ENCODE results near the gene ACBD5.

GRCh38 chr10:27258838-27259812 is 18.5 kb upstream of the ACBD5 start:
- TF ChIP-seq, protein P1, sequence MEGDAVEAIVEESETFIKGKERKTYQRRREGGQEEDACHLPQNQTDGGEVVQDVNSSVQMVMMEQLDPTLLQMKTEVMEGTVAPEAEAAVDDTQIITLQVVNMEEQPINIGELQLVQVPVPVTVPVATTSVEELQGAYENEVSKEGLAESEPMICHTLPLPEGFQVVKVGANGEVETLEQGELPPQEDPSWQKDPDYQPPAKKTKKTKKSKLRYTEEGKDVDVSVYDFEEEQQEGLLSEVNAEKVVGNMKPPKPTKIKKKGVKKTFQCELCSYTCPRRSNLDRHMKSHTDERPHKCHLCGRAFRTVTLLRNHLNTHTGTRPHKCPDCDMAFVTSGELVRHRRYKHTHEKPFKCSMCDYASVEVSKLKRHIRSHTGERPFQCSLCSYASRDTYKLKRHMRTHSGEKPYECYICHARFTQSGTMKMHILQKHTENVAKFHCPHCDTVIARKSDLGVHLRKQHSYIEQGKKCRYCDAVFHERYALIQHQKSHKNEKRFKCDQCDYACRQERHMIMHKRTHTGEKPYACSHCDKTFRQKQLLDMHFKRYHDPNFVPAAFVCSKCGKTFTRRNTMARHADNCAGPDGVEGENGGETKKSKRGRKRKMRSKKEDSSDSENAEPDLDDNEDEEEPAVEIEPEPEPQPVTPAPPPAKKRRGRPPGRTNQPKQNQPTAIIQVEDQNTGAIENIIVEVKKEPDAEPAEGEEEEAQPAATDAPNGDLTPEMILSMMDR (IDR thresholded peaks at IDR 0.05; ENCODE audit: low read depth, low read length, missing input control), result no peak
- no peak for TF ChIP-seq RAD21 (IDR thresholded peaks at IDR 0.05)

All from liver (tissue), 3 donors.